ENCODE data around the gene TMEM140. TPM values are rescaled to one million over a fixed set of nuclear protein-coding genes. Genes with fewer than 3 reads are reported as not detected.

Gene TMEM140
- total and polyA plus RNA-seq, 2 experiments from 2014 or later, result 20.8 to 23.1 TPM

- Histone ChIP-seq H3K9me3 (ENCODE audit: low read depth) (no peaks in the 10 kb centered on the region), H2AFZ (no peak overlapping the region), H3K27me3 (no peaks in the 10 kb centered on the region), H3K9me2 (replicated peaks; ENCODE audit: insufficient read depth) (no peaks in the 10 kb centered on the region), H3K4me1 (ENCODE audit: insufficient read depth) (peaks cover 11% of the 10 kb centered on the region), H3K4me2 (peak overlapping the region; percentile 27), H3K79me2 (peaks cover 8% of the 10 kb centered on the region), H3K27ac (peak overlapping the region; percentile 17), H4K20me1 (ENCODE audit: insufficient read depth, poor library complexity, severe bottlenecking) (no peaks in the 10 kb centered on the region), H3K36me3 (replicated peaks; ENCODE audit: insufficient read depth, low read depth) (no peaks in the 10 kb centered on the region), H3K4me3 (no peak overlapping the region)
- DNase-seq (ENCODE audit: low spot score), result no peak
- WGBS (ENCODE audit: low lambda C conversion rate, missing lambda C conversion rate), result 84% methylated on average over 8 of the region's 8 CpGs
- TF ChIP-seq EZH2phosphoT487 (IDR thresholded peaks at IDR 0.05; ENCODE audit: low read depth, severe bottlenecking, unreplicated experiment), result no peak
- no peak for TF ChIP-seq CTCF (IDR thresholded peaks at IDR 0.05; ENCODE audit: poor library complexity)
- no peak for TF ChIP-seq EZH2 (IDR thresholded peaks at IDR 0.05; ENCODE audit: borderline replicate concordance)
Observed at GRCh38 chr7:135207406-135208101, 59.7 kb downstream of the TMEM140 start.

DNA sequence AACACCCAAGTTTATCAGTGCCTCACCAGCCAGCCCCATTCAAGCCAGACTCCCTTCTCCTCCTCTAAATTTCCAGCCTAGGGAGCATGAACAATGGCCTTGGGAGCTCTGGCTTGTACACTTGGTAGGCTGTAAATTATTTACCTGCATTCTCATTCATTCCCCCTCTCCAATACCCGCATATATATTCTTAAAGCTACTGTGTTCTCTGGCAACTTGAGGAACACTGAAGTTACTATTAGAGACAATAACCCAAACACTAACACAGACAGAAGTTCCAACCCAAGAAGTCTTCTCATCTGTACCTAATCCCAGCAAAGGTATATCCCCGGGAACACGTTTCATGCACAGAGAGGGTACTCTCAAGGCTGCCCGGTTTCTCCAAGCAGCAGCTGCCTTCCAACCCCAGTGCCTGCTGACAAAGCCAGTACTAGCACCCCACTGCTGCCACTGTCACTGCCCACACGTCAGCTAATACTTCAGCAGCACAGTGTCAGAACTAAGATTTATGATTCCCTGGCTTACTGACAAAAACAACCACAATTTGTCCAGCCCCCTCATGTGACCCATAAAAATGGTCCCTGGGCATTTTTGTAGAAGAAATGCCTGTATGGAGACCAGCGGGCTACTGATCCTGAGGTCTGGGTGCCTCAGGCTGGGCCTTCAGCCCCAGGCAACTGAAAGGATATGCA lies 60.4 kb downstream of the TMEM140 start:
- Histone ChIP-seq H3K4me3 (no peak overlapping the region), H3K27me3 (no peaks in the 10 kb centered on the region), H3K79me2 (peaks cover 8% of the 10 kb centered on the region), H3K4me1 (ENCODE audit: insufficient read depth) (peaks cover 11% of the 10 kb centered on the region), H3K4me2 (peak overlapping the region; percentile 27), H3K9me3 (ENCODE audit: low read depth) (no peaks in the 10 kb centered on the region), H3K27ac (peak overlapping the region; percentile 17), H3K36me3 (replicated peaks; ENCODE audit: insufficient read depth, low read depth) (no peaks in the 10 kb centered on the region), H3K9me2 (replicated peaks; ENCODE audit: insufficient read depth) (no peaks in the 10 kb centered on the region), H2AFZ (no peak overlapping the region), H4K20me1 (ENCODE audit: insufficient read depth, poor library complexity, severe bottlenecking) (no peaks in the 10 kb centered on the region)
- TF ChIP-seq CTCF (IDR thresholded peaks at IDR 0.05; ENCODE audit: poor library complexity) (no peak), EZH2 (IDR thresholded peaks at IDR 0.05; ENCODE audit: borderline replicate concordance) (no peak), EZH2phosphoT487 (IDR thresholded peaks at IDR 0.05; ENCODE audit: low read depth, severe bottlenecking, unreplicated experiment) (no peak)
- no peak for DNase-seq (ENCODE audit: low spot score)
- 84% methylated on average over 6 of the region's 6 CpGs for WGBS (ENCODE audit: low lambda C conversion rate, missing lambda C conversion rate)

GRCh38 chr7:135209225-135209834 lies 61.5 kb downstream of the TMEM140 start:
- TF ChIP-seq CTCF (IDR thresholded peaks at IDR 0.05; ENCODE audit: poor library complexity), result no peak
- TF ChIP-seq EZH2 (IDR thresholded peaks at IDR 0.05; ENCODE audit: borderline replicate concordance), result no peak
- TF ChIP-seq EZH2phosphoT487 (IDR thresholded peaks at IDR 0.05; ENCODE audit: low read depth, severe bottlenecking, unreplicated experiment), result no peak
- Histone ChIP-seq H4K20me1 (ENCODE audit: insufficient read depth, poor library complexity, severe bottlenecking) (no peaks in the 10 kb centered on the region), H3K27ac (no peak overlapping the region), H3K4me1 (ENCODE audit: insufficient read depth) (peaks cover 11% of the 10 kb centered on the region), H3K79me2 (peaks cover 8% of the 10 kb centered on the region), H3K9me3 (ENCODE audit: low read depth) (no peaks in the 10 kb centered on the region), H3K4me3 (no peak overlapping the region), H3K36me3 (replicated peaks; ENCODE audit: insufficient read depth, low read depth) (no peaks in the 10 kb centered on the region), H3K9me2 (replicated peaks; ENCODE audit: insufficient read depth) (no peaks in the 10 kb centered on the region), H3K27me3 (no peaks in the 10 kb centered on the region), H2AFZ (no peak overlapping the region), H3K4me2 (peak overlapping the region; percentile 25)
- 78% methylated on average over 7 of the region's 7 CpGs for WGBS (ENCODE audit: low lambda C conversion rate, missing lambda C conversion rate)
- DNase-seq (ENCODE audit: low spot score), result no peak

Measured in hepatocyte (in vitro differentiated cells).